GM21381 (cell line): ENCODE measurements around the gene VAX1.
"Not testable (repeated sequence)": the region's sequence is repeated elsewhere in the genome, so short reads cannot be mapped to it uniquely, and the experiment has no call there.

Source experiments
- ATAC-seq: cut with Tn5 transposase; IDR thresholded peaks from one replicate; pipeline ENCODE4 v1.9.1; 2021; ENCODE audit warnings: mild to moderate bottlenecking, moderate library complexity; ENCODE audit not compliant: unreplicated experiment

VAX1 gene

GRCh38 chr10:117136391-117136975 lies 1.6 kb downstream of the VAX1 start:
- no peak for ATAC-seq

GRCh38 chr10:117135480-117136140 lies 2.5 kb downstream of the VAX1 start:
- no peak for ATAC-seq

- no peak for ATAC-seq
Observed at GRCh38 chr10:117135026-117135372, 3.1 kb downstream of the VAX1 start.

GRCh38 chr10:117134306-117135025 lies 3.6 kb downstream of the VAX1 start:
- ATAC-seq, result no peak

GRCh38 chr10:117134056-117134305 lies 4.1 kb downstream of the VAX1 start:
- ATAC-seq, result no peak

GRCh38 chr10:117133273-117134055 lies 4.6 kb downstream of the VAX1 start:
- ATAC-seq, result no peak

DNA sequence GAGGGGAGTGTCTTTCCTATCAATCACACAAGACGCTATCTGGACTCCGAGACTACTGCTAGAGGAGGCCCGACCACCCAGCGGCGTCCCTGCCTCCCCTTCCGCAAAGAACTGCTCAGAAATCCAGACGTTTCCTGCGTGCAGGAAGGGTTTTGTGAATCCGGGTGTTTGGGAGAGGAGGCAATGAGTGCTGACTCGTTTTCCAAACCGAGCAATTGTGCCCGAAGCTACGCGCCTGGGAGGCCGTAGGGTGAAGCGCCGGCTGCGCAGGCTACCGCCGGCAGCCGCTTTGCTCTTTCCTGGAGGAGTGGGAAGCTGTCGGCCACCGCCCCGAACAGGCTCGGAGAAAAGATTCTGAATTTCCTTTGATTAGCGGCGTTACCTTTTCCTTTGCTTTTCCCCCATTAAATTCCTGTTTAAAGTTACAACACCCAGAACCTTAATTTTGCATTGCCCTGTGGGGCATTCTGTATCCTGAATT lies 5.3 kb downstream of the VAX1 start:
- ATAC-seq, result no peak

- ATAC-seq, result no peak
Observed at GRCh38 chr10:117131376-117132327, 6.4 kb downstream of the VAX1 start.

GRCh38 chr10:117130862-117131375 lies 7.2 kb downstream of the VAX1 start:
- ATAC-seq, result no peak

DNA sequence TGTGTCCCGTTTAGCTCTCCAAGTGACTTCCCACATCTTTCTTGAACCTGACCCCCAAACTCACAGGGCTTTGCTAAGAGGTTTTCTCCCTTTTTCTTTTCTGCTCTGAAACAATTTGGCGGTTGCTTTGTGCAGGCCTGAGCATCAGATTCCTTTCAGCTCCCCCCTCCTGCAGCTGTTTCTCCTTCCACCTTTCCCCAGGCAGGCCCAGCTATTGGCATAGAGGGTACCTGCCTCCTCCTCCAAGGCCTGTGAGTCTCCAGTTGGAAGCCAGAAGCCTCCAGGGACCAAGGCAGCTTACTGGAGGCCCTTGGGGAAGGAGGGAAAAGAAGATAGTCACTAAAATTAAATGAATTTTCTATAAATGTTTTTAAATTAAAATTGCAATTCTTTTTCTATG lies 7.7 kb downstream of the VAX1 start:
- no peak for ATAC-seq

- ATAC-seq, result not testable (repeated sequence)
Observed at GRCh38 chr10:117126645-117127044, 11.4 kb downstream of the VAX1 start.

DNA sequence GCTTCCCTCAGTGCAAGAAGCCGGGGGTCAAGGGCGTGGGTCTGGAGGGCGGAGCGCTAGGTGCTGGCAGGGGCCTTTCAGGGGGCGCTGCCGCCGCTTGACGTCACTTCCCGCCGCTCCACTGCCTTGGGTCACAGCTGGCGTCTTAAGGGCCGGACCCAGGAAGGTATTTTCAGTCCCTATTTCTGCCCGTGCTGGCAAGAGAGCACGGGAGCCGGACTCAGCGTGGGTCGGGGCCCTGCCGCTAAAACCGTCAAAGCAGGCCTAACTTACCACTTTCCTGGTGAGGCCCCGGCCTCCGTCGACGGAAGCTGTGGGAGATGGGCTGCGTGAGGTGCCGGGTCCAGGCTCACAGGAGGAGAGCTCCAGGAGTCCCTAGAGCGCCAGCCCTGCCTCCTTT lies 12.0 kb downstream of the VAX1 start:
- no peak for ATAC-seq

DNA sequence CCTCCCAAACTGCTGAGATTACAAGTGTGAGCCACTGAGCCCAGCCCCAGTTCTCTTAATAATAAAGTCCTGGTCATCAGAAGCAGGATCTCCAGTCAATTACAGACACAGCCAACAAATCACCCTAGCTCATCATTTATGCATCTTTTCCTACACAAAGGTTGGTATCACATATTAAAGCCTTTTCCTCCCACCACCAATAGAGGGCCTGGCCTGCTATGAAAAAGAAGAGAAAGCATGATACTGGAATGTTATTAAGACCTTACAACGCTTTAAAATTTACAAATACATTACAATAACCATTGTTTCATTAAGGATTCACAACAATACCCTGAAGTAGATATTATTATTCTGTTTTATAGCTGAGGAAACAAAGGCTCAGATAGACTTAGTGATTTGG lies 25.9 kb downstream of the VAX1 start:
- no peak for ATAC-seq

DNA sequence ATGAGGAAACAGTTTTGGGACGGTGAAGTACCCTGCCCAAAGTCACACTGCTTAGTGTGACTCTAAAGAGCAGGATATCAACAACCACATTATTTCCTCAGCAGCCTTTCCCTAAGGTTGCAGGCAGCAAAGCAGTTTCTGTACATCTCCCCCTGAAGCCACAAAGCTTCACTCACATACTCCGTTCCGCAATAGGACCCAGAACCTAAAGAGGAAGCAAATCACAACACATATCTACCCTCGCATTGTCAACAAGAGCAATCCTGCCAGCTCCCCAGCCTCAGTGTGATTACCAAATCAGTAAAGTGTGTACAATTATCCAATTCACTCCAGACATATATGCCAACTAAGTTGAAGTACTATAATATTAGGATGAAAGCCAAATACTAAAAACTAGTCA lies 30.8 kb downstream of the VAX1 start:
- no peak for ATAC-seq

GRCh38 chr10:117096599-117097201 lies 41.4 kb downstream of the VAX1 start:
- ATAC-seq, result no peak

DNA sequence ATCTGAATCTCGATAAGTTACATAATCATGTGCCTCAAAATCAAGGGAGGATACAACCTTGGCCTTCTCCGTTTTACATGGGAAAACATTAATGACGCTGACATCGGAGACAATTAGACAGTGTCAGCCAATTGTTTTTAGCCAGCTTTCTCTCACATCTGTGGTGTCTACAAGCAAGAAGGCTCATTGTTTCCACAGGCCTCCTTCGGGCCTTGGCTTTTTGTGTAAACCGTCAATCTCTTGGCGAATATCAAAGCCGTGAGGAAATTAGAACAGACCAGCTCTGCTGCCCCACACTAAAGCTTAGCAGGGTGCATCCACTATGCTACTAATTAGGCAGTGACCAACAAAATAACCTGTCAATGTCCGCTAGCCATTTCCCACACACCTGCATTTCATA lies 43.2 kb downstream of the VAX1 start:
- ATAC-seq, result no peak

DNA sequence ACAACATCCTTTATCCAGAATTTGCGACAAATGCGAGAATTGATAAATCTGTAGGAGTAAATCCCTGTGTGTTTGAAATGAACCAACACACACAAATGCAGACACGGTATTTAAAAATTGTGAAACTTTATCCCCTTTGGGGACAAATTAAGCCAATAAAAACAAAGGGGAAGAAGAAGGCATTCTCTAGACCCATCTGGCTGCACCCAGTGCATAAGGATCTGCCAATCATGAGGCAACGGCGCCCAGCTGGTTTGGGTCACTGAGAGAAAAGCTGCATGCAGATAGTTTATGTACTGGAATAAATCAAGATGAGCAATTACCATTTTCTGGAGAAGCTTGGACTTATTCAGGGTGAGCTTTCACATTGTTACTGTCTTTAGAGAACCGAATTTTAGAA lies 45.7 kb downstream of the VAX1 start:
- ATAC-seq, result no peak

DNA sequence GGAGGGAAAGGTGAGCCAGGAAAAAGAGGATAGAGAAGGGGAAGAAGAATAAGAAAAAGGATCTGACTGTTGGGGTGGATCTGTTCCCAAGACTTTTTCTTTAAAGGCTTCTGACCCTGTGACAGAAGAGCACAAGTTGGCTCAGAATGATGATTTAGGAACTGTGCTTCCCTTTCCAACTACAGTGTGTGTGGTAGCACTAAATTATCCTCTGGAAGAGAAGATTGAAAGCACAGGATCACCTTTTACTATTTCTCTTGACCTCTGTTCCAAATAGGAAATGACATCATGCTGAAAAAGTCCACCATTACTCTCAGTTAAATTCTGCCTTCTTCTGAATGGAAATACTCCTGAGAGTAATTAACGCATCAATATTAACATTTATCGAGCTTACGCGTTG lies 47.2 kb downstream of the VAX1 start:
- no peak for ATAC-seq

GRCh38 chr10:117087521-117087920 lies 50.5 kb downstream of the VAX1 start:
- ATAC-seq, result no peak

GRCh38 chr10:117086546-117086945 lies 51.5 kb downstream of the VAX1 start:
- ATAC-seq, result no peak
